Raji (cell line): Measurements from ENCODE around the gene KBTBD8.

ENCODE experiments used
- POLR2A ChIP-seq: IDR thresholded peaks from 2 replicates; pipeline ENCODE4 v1.6.1; 2011; ENCODE audit warnings: low read depth, low read length, control low read depth; ENCODE audit not compliant: insufficient read depth

KBTBD8 gene

DNA sequence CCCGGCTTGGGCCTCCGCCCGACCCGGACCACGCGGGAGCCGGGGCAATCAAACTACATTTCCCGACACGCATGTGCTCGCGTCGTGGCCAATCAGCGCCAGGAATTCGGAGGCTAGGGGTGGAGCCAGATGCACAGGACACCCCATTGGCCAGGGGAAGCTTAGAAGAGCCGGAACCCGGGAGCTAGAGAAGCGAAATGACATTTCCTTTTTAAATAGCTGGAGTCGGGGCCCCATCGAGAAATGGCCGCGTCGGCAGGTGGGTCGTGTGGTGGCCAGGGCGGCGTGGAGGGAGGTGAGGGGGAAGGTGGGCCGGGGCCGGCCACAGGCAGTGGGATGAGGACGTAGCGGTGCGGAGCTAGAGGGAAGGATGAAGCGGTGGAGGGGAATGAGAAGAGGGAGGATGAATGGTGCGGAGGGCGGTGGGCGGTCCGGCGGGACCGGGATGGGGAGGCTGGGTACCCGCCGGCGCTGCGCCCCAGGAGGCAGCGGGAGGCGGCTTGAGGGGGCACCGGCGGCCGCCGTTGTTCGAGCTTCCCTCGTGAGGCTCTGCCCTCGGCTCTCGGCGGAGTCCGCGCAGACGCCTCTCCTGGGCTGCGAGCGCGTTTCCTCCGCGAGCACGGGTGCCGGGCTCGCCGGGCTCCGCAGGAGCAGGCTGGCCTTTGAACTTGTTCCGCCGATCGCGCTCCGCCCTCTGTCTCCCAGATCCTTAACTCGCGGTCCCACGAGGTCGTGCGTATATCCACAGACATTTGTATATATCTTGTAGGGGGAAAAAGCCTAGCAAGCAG, at the start of gene KBTBD8:
Gene KBTBD8, plus strand, starts transcription at position 195 of the 791 bp plus-strand sequence. Its CDS starts 49 bp downstream, at position 244.
- peak; percentile 56 for TF ChIP-seq POLR2A

DNA sequence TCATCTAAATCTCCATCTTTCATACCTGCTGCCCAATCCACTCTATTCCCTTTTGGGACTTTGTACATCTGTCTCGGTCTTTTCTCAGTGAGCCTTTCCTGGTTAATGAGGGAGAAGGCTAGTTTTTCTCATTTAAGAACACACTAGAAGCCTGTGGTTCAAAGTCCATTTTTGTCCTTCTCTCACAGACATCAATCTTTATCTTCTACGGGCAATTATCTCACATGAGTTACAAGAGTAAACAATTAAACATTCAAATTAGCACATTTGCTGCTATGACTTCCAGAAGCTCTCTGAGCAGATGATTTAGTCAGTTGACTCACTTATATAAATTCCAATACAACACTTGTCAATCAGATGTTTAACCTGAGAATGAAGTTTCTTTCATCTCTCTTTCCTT, 49.3 kb upstream of the KBTBD8 start:
- no peak for TF ChIP-seq POLR2A

DNA sequence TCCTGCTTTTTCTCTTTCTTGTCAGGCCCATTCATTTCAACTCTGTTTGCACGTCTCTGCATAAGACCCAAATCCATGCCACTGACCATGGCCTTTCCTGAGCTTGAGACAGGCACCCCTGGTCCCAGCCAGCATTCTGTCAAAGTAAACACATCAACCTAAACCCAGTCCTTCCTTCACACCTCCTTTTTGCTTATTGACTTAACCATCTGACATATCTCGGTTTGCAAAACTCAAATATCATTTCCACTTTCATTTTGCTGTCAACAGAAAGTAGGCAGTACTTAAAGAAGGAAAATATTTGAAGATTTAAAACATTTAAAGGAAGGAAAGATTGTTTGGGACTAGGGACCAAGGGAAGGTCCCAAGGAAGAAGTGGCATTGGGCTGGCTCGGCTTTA, 48.2 kb upstream of the KBTBD8 start:
- no peak for TF ChIP-seq POLR2A

GRCh38 chr3:66952357-66952756, 45.8 kb upstream of the KBTBD8 start:
- no peak for TF ChIP-seq POLR2A

DNA sequence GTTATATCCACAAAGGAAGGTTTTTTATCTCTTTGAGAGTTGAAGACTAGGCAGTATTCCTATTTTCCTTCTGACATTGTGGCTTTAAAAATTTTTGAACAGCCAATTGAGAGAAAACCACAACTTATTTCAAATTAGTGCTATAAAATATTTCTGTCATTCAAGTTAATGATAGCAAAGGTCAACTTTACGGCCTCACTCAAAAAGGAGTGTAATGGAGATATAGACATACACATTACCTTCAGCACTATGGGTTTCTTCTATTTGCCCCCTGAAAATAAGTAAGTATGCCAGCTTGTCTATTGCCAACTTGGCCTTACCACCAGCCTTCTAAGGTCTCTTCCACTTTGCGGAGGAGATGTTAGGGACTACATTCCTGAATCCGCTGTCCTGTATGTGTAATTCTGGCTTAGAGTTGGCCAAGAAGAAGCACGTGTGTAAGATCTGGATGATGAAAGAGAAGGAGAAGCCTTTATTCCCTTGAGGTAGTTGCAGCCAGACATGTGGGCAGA, 44.1 kb upstream of the KBTBD8 start:
- no peak for TF ChIP-seq POLR2A

DNA sequence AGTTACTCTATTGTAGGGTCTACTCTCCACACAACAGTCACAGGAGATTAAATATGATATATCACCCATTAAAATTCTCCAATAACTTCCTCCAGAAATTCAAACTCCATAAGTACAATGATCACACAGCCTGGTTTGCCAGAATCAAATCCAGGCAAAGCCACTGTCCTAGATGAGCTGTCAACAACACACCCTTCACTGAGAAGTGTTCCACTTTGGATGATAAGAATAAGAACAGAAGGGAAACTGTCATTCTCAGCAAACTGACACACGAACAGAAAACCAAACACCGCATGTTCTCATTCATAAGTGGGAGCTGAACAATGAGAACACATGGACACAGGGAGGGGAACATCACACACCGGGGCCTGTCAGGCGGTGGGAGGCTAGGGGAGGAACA, 41.4 kb upstream of the KBTBD8 start:
- no peak for TF ChIP-seq POLR2A

GRCh38 chr3:66957367-66957766, 40.7 kb upstream of the KBTBD8 start:
- no peak for TF ChIP-seq POLR2A

DNA sequence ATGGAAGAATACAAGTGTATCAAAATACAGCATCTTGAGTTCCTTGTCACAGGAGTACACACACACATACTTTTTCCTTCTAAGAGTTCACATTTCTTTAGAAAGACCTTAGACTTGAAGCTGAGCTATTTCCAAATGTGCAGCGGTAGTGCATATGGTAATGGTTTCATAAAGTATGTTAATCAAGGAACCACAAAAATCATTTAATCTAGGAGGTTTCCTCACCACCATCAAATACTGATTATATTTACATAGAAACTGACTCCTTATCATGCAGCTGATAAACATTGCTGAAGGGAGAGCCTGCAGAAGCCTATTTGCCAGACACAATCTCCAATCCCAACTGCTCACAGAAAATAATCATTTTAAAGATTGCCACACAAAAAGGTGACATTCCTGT, 40.0 kb upstream of the KBTBD8 start:
- no peak for TF ChIP-seq POLR2A

DNA sequence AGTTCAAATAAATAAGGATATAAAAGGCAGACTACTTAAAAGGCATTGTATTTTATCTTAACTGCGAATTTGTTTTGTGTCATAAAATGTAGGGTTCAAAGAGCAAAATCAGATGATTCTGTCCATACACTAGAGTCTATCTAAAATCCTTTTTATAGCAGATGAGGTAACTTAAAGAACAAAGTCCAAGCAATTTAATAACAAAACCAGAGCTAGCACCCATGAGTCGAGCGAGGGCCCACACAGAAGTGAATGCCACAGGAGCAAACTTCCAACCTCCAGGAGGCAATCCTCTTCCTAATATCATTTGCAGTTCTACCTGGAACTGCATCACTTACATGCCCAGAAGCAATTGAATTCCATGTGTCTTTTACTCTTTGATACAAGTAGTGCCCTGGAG, 35.4 kb upstream of the KBTBD8 start:
- no peak for TF ChIP-seq POLR2A

DNA sequence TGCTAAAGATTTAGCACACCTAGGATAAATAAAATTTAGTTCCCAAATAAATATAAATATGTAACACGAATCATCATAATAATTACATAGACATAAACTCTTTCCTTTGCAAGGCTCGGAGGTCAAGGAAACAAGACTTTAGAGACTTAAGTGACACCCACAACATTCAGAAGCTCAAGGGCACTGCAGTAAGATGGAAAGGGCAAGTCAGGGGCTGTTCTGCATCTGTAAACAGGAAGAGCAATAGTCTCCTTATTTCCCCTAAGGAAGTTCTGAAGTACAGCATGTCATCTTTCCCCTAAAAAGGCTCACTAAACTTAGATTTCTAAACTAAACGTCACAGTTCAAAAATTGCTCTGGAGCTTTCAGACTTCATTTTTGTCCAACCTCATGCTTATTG, 26.9 kb upstream of the KBTBD8 start:
- no peak for TF ChIP-seq POLR2A

DNA sequence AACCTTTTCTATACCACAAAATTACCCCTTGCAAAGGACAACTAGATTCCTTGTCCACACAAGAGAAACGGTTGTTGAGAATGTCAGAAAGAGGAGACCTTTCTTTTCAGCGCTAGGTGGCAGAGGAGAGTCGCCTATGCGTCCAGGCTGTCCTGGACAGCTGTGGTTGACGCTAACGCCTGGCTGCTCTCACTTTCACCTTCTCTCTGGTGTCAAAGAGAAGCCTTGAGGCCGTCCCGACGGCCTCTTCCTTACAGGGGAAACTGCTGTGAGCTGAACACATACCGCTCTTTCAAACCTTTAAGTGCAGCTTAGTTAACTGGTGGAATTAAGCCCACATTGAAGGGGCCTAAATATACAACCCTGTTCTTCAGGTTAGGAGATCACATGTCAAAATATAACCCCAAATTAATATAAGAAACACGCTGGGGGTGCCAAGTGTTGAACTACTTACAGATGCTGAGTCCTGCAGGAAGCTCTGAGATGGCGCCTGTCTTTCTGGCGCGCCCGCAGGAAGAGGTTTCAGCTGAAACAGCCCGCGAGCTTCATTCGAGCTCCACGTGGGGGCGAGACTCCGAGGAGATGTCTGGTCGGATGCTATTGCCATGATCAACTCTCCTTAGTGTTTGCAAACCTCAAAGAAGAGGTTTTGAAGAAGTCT, 26.1 kb upstream of the KBTBD8 start:
- no peak for TF ChIP-seq POLR2A

GRCh38 chr3:66980791-66981190, 17.3 kb upstream of the KBTBD8 start:
- no peak for TF ChIP-seq POLR2A

DNA sequence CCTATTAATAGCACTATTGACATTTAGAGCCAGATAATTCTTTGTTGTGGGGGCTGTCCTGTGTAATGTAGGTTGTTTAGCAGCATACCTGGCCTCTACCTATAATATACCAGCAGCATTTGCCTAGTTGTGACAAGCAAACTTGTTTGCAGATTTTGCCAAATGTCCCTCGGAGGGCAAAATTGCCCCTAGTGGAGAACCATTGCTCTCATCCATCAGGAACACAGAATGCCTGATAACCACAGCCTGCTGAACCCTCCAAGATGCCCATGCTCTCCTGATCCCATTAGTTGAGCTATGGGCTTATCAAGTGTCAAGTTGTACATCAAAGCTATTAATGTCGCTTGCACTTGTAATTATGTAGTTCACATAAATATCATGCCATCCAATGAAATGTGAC, 15.0 kb upstream of the KBTBD8 start:
- no peak for TF ChIP-seq POLR2A

DNA sequence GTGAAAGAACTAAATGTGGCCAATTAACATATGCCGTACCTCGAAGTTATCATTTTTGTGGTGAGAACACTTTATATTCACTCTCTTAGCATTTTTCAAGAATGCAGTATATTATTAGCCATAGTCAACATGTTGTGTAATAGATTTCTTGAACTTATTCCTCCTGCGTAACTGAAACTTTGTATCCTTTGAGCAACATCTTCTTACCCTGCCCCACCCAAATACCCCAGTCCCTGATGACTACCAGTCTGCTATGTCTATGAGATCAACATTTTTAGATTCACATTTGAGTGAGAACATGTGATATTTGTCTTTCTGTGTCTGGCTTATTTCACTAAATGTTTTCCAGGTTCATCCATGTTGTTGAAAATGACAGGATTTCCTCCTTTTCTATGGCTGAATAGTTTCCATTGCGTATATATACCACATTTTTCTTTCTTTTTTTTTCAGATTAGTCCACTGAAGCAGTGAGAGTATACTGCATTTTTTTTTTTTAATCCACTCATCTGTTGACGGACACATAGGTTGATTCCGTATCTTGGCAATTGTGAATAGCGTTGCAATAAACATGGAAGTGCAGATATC, 12.7 kb upstream of the KBTBD8 start:
- no peak for TF ChIP-seq POLR2A

DNA sequence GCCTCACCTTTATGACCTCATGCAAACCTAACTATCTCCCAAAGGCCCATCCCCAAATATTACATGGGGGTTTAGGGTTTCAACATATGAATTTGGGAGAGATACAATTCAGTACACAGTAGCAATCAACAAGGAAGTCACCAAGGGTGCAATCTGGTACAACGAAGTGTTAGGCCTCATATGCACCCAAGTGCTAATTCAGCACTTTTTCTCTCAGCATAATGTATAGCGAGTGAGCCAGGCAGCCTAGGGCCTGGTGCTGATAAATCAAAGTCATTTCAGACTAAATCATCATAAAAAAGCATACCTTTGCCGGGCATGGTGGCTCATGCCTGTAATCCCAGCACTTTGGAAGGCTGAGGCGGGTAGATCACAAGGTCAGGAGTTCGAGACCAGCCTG, 11.7 kb upstream of the KBTBD8 start:
- no peak for TF ChIP-seq POLR2A

DNA sequence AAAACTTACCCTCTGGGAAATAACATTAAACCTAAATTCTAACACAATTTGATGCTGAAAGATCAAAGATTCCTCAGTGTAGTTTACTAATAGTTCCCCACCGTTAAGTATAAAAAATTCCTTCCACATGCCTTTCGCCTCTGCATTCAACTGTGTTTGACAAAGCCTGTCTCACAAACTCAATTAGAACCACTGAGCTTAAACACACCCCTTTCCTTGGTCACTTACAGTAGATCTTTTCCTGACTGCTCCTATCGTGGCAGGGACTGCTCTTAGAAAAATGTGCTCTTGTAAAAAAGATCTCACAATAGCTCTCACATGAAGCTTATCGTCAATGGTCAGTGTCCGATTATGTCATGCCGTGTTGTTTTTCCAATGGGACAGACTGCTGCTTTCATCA, 8.9 kb upstream of the KBTBD8 start:
- no peak for TF ChIP-seq POLR2A
